SK-N-SH (cell line): ENCODE measurements around the gene SULT6B1. TPM values are rescaled to one million over a fixed set of nuclear protein-coding genes. Genes with fewer than 3 reads are reported as not detected.

Experiments
- CTCF ChIA-PET: fragments of 300-600, 350-600 bp; formaldehyde crosslinking; extraction: SDS; loops from one replicate; lab custom pipeline; 2021; lab: Yijun Ruan, JAX
- POLR2A ChIA-PET: fragments of 350-600 bp; sonication (Branson Sonifier 250); formaldehyde crosslinking; extraction: SDS; loops from one replicate; lab custom pipeline; 2020; ENCODE audit warnings: antibody characterized with exemption, inconsistent platforms; lab: Yijun Ruan, JAX
- DNase-seq: peaks from one replicate; pipeline ENCODE4 v3.0.0; 2012
- H2AFZ ChIP-seq: fragments of 200-600 bp; sonication (generic); 2 replicates; pipeline ENCODE4 v1.8.1; 2016; ENCODE audit warnings: antibody characterized with exemption, mild to moderate bottlenecking, low read depth
- H3F3A ChIP-seq: fragments of 200-600 bp; sonication (generic); replicated peaks from 2 replicates; pipeline ENCODE3; 2016; ENCODE audit warnings: antibody characterized with exemption, mild to moderate bottlenecking; ENCODE audit not compliant: insufficient read depth
- H3K27ac ChIP-seq, 2 experiments: fragments of 200-500 bp in 1 of 2; fragments of 200-600 bp in 1 of 2; sonication (Bioruptor generic) in 1 of 2; sonication (generic), shearing (Covaris generic) in 1 of 2; 2 replicates each; pipeline versions ENCODE4 v1.5.1 to v1.6.1; 2014 to 2016; ENCODE audit warnings: low read depth in 2 of 2, inconsistent platforms in 1 of 2, low read length in 1 of 2, mild to moderate bottlenecking in 1 of 2, mixed read lengths in 1 of 2
- H3K27me3 ChIP-seq: fragments of 200-600 bp; sonication (generic), shearing (Covaris generic); 2 replicates; pipeline ENCODE4 v1.6.1; 2016; ENCODE audit warnings: mixed run types; ENCODE audit not compliant: insufficient read depth
- H3K36me3 ChIP-seq, 2 experiments: fragments of 200-500 bp in 1 of 2; fragments of 200-600 bp in 1 of 2; sonication (Bioruptor generic) in 1 of 2; sonication (generic) in 1 of 2; replicated peaks in 1 of 2; 2 replicates each; pipeline versions ENCODE3 to v1.5.1; 2014 to 2016; ENCODE audit warnings: low read length in 1 of 2, mild to moderate bottlenecking in 1 of 2; ENCODE audit not compliant: insufficient read depth in 2 of 2, control insufficient read depth in 1 of 2
- H3K4me1 ChIP-seq, 2 experiments: fragments of 200-500 bp in 1 of 2; fragments of 200-600 bp in 1 of 2; sonication (Bioruptor generic) in 1 of 2; sonication (generic), shearing (Covaris generic) in 1 of 2; 2 replicates each; pipeline versions ENCODE4 v1.5.1 to v1.6.1; 2014 to 2016; ENCODE audit warnings: low read depth in 1 of 2, low read length in 1 of 2, mixed run types in 1 of 2; ENCODE audit not compliant: insufficient read depth in 2 of 2, control insufficient read depth in 1 of 2
- H3K4me2 ChIP-seq: fragments of 200-600 bp; sonication (generic), shearing (Covaris generic); 2 replicates; pipeline ENCODE4 v1.6.1; 2017; ENCODE audit warnings: mixed run types
- H3K4me3 ChIP-seq, 2 experiments: fragments of 200-500 bp in 1 of 2; fragments of 200-600 bp in 1 of 2; sonication (Bioruptor generic) in 1 of 2; sonication (generic), shearing (Covaris generic) in 1 of 2; 2 replicates each; pipeline versions ENCODE4 v1.5.1 to v1.8.1; 2014 to 2016; ENCODE audit warnings: low read depth in 2 of 2, inconsistent platforms in 1 of 2, low read length in 1 of 2, mild to moderate bottlenecking in 1 of 2, mixed read lengths in 1 of 2, moderate library complexity in 1 of 2
- H3K79me2 ChIP-seq: fragments of 200-600 bp; sonication (generic); 2 replicates; pipeline ENCODE4 v1.8.1; 2017; ENCODE audit warnings: mild to moderate bottlenecking; ENCODE audit not compliant: insufficient read depth
- H3K9ac ChIP-seq: fragments of 200-600 bp; sonication (generic); 2 replicates; pipeline ENCODE4 v1.6.1; 2017; ENCODE audit warnings: mixed run types
- H3K9me2 ChIP-seq: fragments of 200-600 bp; sonication (generic); 2 replicates; pipeline ENCODE4 v1.6.1; 2017; ENCODE audit warnings: mixed run types
- H3K9me3 ChIP-seq: fragments of 200-600 bp; sonication (generic); 2 replicates; pipeline ENCODE4 v1.6.1; 2017; ENCODE audit warnings: mixed run types, mild to moderate bottlenecking, moderate library complexity
- H4K20me1 ChIP-seq: fragments of 200-600 bp; sonication (generic); 2 replicates; pipeline ENCODE4 v1.6.1; 2017; ENCODE audit warnings: mild to moderate bottlenecking, mixed run types; ENCODE audit not compliant: insufficient read depth
- CHD2 ChIP-seq: fragments of 150-350 bp; IDR thresholded peaks from 2 replicates; pipeline ENCODE4 v1.6.1; 2018; ENCODE audit warnings: low read length; ENCODE audit not compliant: partially characterized antibody
- FOSL2 ChIP-seq: IDR thresholded peaks from 2 replicates; pipeline ENCODE4 v1.4.0; 2012; ENCODE audit warnings: low read depth, mild to moderate bottlenecking, moderate library complexity, borderline replicate concordance
- GATA2 ChIP-seq: sonication (generic); formaldehyde crosslinking; IDR thresholded peaks from 2 replicates; pipeline ENCODE4 v1.5.0; 2020; ENCODE audit warnings: mild to moderate bottlenecking, missing genetic modification reagents
- MEF2A ChIP-seq: IDR thresholded peaks from 2 replicates; pipeline ENCODE4 v1.4.0; 2012; ENCODE audit warnings: low read depth, borderline replicate concordance
- MXI1 ChIP-seq: IDR thresholded peaks from 2 replicates; pipeline ENCODE4 v1.6.1; 2012; ENCODE audit warnings: mild to moderate bottlenecking, low read depth, low read length, improper control_type of control experiment
- NRF1 ChIP-seq: IDR thresholded peaks from 2 replicates; pipeline ENCODE4 v1.6.1; 2012; ENCODE audit warnings: low read depth, mild to moderate bottlenecking, low read length
- POLR2AphosphoS5 ChIP-seq: IDR thresholded peaks from 2 replicates; pipeline ENCODE4 v1.6.1; 2012; ENCODE audit warnings: low read depth, low read length
- SMC3 ChIP-seq: IDR thresholded peaks from 2 replicates; pipeline ENCODE4 v1.6.1; 2012; ENCODE audit warnings: low read depth, low read length, improper control_type of control experiment
- TCF12 ChIP-seq: IDR thresholded peaks from 2 replicates; pipeline ENCODE4 v1.4.0; 2012
- TEAD4 ChIP-seq: IDR thresholded peaks from 2 replicates; pipeline ENCODE4 v1.4.0; 2012; ENCODE audit warnings: mild to moderate bottlenecking, borderline replicate concordance; ENCODE audit not compliant: insufficient read depth
- YY1 ChIP-seq: IDR thresholded peaks from 2 replicates; pipeline ENCODE4 v1.4.0; 2012; ENCODE audit warnings: low read depth, mild to moderate bottlenecking
- WGBS: methylation state at CpG from one replicate; pipeline ENCODE4 v1.1.6; 2017; ENCODE audit warnings: low lambda C conversion rate; 5-methylcytosine and 5-hydroxymethylcytosine counted together
- polyA plus RNA-seq, 3 experiments: library from polyadenylated mRNA; depleted of rRNA; stranded (reverse); fragments of >200 nt; gene quantifications; 2 replicates each; pipeline ENCODE4 v1.2.3, GENCODE V29; 2012
- TF ChIP-seq, protein P1 (sequence below): IDR thresholded peaks from 2 replicates; pipeline ENCODE4 v1.4.0; 2012; ENCODE audit warnings: low read depth, borderline replicate concordance
- TF ChIP-seq, protein P2 (sequence below): IDR thresholded peaks from 2 replicates; pipeline ENCODE4 v1.6.1; 2012; ENCODE audit warnings: mild to moderate bottlenecking, low read depth, low read length, moderate library complexity
- TF ChIP-seq, protein P3 (sequence below): fragments of 200-600 bp; sonication (generic); IDR thresholded peaks from 2 replicates; pipeline ENCODE4 v1.6.1; 2017; ENCODE audit warnings: antibody characterized with exemption, mild to moderate bottlenecking, moderate library complexity
- TF ChIP-seq, protein P4 (sequence below): IDR thresholded peaks from 2 replicates; pipeline ENCODE4 v1.4.0; 2012; ENCODE audit warnings: low read depth, borderline replicate concordance

Gene SULT6B1
- polyA plus RNA-seq, 1 of the 3 experiments (the other 2 are of a cell fraction): not detected

DNA sequence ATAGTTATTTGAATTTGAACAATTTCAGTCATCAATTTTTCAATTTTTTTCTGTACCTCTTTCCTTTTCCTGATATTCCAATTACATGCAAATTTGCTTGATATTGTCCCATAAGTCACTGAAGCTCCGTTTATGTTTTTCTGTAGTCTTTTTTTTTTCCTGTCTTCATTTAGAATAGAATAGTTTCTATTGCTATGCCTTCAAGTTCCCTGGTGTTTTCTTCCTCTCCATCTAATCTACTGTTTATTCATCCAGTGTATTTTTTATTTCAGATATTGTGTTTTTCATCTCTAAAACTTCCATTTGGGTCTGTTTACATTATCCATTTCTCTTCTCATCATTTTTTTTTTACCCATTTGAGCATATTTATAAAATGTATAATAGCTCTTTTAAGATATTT is 23.7 kb downstream of the SULT6B1 start:
- Histone ChIP-seq H4K20me1 (no peaks in the 10 kb centered on the region), H3K9me2 (no peaks in the 10 kb centered on the region), H3K4me2 (no peak overlapping the region), H3K4me1 (no peaks in the 10 kb centered on the region), H3K36me3 (no peaks in the 10 kb centered on the region), H3K9me3 (0 out of 2 replicates have a peak, but pooled peaks cover 13% of the 10 kb centered on the region), H3K9ac (no peak overlapping the region), H3K4me3 (no peak overlapping the region), H2AFZ (no peak overlapping the region), H3K27ac (no peak overlapping the region), H3K79me2 (no peaks in the 10 kb centered on the region), H3K27me3 (no peaks in the 10 kb centered on the region), H3F3A (no peaks in the 10 kb centered on the region)
- no peak for DNase-seq
- ChIA-PET POLR2A (interaction anchor here (0.6 to 0.7 kb wide), 2 partner anchors 16 to 30 kb away, joined by 3 to 5 read pairs; no protein-coding TSS in a partner anchor), CTCF (no interaction called here)
- TF ChIP-seq, protein P1, sequence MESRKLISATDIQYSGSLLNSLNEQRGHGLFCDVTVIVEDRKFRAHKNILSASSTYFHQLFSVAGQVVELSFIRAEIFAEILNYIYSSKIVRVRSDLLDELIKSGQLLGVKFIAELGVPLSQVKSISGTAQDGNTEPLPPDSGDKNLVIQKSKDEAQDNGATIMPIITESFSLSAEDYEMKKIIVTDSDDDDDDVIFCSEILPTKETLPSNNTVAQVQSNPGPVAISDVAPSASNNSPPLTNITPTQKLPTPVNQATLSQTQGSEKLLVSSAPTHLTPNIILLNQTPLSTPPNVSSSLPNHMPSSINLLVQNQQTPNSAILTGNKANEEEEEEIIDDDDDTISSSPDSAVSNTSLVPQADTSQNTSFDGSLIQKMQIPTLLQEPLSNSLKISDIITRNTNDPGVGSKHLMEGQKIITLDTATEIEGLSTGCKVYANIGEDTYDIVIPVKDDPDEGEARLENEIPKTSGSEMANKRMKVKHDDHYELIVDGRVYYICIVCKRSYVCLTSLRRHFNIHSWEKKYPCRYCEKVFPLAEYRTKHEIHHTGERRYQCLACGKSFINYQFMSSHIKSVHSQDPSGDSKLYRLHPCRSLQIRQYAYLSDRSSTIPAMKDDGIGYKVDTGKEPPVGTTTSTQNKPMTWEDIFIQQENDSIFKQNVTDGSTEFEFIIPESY: no peak
- no peak for TF ChIP-seq SMC3
- TF ChIP-seq TEAD4: no peak
- TF ChIP-seq, protein P2, sequence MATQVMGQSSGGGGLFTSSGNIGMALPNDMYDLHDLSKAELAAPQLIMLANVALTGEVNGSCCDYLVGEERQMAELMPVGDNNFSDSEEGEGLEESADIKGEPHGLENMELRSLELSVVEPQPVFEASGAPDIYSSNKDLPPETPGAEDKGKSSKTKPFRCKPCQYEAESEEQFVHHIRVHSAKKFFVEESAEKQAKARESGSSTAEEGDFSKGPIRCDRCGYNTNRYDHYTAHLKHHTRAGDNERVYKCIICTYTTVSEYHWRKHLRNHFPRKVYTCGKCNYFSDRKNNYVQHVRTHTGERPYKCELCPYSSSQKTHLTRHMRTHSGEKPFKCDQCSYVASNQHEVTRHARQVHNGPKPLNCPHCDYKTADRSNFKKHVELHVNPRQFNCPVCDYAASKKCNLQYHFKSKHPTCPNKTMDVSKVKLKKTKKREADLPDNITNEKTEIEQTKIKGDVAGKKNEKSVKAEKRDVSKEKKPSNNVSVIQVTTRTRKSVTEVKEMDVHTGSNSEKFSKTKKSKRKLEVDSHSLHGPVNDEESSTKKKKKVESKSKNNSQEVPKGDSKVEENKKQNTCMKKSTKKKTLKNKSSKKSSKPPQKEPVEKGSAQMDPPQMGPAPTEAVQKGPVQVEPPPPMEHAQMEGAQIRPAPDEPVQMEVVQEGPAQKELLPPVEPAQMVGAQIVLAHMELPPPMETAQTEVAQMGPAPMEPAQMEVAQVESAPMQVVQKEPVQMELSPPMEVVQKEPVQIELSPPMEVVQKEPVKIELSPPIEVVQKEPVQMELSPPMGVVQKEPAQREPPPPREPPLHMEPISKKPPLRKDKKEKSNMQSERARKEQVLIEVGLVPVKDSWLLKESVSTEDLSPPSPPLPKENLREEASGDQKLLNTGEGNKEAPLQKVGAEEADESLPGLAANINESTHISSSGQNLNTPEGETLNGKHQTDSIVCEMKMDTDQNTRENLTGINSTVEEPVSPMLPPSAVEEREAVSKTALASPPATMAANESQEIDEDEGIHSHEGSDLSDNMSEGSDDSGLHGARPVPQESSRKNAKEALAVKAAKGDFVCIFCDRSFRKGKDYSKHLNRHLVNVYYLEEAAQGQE: no peak
- TF ChIP-seq, protein P3, sequence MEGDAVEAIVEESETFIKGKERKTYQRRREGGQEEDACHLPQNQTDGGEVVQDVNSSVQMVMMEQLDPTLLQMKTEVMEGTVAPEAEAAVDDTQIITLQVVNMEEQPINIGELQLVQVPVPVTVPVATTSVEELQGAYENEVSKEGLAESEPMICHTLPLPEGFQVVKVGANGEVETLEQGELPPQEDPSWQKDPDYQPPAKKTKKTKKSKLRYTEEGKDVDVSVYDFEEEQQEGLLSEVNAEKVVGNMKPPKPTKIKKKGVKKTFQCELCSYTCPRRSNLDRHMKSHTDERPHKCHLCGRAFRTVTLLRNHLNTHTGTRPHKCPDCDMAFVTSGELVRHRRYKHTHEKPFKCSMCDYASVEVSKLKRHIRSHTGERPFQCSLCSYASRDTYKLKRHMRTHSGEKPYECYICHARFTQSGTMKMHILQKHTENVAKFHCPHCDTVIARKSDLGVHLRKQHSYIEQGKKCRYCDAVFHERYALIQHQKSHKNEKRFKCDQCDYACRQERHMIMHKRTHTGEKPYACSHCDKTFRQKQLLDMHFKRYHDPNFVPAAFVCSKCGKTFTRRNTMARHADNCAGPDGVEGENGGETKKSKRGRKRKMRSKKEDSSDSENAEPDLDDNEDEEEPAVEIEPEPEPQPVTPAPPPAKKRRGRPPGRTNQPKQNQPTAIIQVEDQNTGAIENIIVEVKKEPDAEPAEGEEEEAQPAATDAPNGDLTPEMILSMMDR: no peak
- TF ChIP-seq FOSL2: no peak
- no peak for TF ChIP-seq CHD2
- no peak for TF ChIP-seq YY1
- no peak for TF ChIP-seq MEF2A
- TF ChIP-seq, protein P4, sequence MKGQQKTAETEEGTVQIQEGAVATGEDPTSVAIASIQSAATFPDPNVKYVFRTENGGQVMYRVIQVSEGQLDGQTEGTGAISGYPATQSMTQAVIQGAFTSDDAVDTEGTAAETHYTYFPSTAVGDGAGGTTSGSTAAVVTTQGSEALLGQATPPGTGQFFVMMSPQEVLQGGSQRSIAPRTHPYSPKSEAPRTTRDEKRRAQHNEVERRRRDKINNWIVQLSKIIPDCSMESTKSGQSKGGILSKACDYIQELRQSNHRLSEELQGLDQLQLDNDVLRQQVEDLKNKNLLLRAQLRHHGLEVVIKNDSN: no peak
- no peak for TF ChIP-seq TCF12
- no peak for TF ChIP-seq MXI1
- no peak for TF ChIP-seq POLR2AphosphoS5
- TF ChIP-seq GATA2 (CRISPR knock-in tag): no peak
- TF ChIP-seq NRF1: no peak
- 16% methylated on average over 1 of the region's 1 CpG for WGBS
